Astrocyte of the hippocampus (primary cell): ENCODE results near the gene KCNA10.
"Not testable (repeated sequence)": the region's sequence is repeated elsewhere in the genome, so short reads cannot be mapped to it uniquely, and the experiment has no call there.

Source experiments
- DNase-seq: peaks from one replicate; pipeline ENCODE4 v3.0.0; 2011; ENCODE audit warnings: low read depth, low spot score

Gene KCNA10

DNA sequence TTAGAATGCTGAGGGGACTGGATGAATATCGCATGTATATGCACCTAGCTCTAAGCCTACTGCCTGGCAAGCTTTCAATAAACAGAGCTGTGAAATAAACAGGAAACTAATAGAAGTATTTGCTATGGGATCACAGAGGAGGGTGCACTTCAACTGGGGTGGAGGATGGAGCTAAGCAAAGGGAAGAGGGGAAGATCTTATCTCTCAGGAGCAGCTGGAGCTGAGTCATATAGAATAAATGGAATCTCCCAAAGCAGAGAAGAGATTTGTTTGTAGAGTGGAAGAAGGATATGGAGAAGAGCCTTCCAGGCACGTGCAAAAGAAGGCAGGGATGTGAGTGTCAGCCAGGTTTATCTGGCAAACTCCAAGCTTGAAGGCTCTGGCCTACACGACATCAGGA is 17.0 kb upstream of the KCNA10 start:
- DNase-seq, result no peak

- DNase-seq, result no peak
These were observed 14.3 kb upstream of the KCNA10 start for GRCh38 chr1:110533230-110533629.

- DNase-seq, result peak; percentile 12
These were observed 10.0 kb upstream of the KCNA10 start for GRCh38 chr1:110529011-110529410.

DNA sequence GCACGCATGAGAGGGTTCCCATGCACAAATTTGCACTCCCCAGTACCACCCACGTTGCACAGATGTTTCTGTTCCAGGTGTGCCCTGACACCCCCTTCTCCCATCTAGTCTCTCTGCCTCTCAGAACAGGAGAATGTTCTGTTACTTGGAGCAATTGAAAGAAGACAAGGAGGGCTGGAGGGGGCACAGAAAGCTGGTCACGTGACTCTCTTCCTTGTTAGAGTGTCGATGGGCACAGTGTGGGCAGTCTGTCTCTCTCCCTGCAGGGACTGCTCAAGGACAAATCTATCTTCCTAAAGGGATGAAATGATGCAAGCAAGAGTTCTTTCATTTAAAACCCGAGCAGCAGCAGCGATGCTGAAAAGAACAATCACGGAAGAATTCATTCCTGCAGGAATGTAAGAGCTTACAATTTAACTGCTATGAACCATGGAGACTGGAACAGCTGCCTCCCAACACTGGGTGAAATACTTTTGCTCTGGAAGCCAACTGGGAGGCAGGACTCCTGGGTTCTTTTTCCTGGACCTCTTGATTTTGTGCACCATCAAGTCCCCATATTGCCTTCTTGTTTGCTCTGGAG is 7.3 kb upstream of the KCNA10 start:
- DNase-seq, result no peak

- DNase-seq, result no peak
These were observed 6.2 kb upstream of the KCNA10 start for GRCh38 chr1:110525249-110525595.

DNA sequence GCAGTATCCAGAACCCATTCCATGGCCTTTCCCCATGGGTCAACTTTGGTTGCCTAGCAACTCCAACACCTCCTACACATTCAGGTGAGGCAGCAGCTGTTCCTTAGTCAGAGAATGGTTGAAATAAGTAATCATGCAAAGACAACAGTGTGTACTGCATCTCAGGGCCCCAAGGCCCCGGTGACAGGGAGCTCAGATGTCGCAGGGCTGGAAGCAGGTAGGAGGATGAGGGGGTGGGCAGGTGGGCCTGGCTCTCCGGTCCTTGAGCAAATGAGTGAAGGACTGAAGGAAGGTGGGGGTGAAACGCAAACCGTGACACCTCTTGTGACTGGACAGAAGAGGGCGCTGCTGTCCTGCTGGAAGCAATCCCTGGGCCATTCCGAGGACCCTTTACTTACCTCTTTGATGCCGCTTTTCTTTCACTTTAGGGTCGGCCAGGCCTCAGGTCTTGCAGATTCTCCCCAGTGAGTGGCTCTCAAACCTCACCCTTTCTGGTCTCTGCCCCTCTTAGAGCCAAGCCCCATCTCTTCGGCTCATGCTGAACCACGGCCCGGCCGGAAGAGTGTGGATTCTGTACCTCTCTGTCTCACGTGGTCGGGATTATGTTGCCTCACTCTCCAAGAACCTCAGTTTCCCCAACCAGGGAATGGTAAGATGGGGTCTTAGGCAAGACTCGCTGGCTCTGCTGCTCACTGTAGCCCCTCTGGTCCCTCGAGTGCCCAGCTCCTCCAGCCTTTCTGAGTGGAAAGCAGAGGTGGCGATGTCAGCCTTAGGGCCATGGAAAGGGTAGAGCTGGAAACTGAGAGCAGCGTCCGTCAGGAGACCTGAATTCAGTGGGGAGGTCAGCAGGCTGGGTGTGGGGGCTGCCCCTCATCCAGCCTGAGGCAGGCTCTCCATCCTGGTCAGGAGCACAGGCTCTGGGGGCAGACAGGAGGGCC is 5.6 kb upstream of the KCNA10 start:
- peak; percentile 59 for DNase-seq

GRCh38 chr1:110523011-110523410 is 4.0 kb upstream of the KCNA10 start:
- no peak for DNase-seq

DNA sequence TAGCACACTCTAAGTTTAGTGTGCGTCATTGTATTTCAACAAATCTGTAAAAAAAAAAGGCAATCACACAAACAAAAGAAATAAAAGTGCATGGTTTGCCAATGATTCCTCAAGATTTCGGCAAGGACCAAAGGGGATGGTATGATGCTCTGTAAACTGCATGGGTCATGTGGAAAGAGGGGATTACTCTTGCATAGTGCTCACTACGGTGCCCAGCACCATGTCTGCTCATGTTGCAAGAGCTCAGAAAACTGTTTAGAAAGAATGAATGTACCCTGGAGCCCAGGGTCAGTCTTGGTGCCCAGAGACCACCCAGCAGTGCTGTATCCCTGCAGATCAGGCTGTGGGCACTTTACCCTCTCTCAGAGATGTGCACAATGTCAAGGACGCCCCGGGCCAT is 3.6 kb upstream of the KCNA10 start:
- no peak for DNase-seq

DNA sequence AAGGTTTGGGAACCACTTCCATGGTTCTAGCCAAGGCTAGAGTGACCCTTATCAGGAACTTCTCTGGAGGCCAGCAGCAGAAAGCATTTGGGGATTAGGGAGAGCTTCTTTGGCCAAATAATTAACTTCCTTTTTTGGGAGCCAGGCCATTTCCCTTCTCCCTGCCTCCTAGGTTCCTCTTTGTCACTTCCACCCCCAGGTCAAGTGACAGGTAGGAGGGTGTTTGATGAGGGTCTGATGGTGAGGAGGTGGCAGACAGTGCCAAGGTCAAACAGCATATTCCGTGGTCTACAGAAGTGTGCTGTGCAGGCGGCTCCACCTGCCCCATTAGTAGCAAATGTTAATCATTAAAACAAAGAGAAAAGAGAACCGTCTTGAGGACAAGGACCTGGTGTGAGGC is 1.9 kb upstream of the KCNA10 start:
- DNase-seq, result no peak

DNA sequence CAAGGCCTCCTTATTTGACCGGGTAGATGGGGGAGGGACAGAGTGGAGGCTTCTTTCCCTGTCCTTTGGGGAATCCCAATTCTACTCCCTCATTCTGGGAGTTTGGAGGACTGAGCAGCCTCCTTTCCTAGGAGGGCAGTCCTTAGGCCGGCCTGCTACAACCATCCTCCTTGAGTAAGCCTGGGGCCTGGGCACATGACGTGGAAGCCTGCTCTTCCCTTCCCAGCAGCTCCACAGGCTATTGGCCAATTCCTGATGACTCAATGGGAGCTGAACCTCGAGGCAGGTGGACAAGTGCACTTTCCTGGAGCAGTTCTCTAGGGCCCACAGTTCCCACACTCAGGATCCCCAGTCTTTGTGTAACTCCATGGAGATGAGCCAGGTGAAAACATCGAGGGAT is 3.1 kb downstream of the KCNA10 start:
- DNase-seq, result no peak

GRCh38 chr1:110515041-110515440 is 3.9 kb downstream of the KCNA10 start:
- no peak for DNase-seq

DNA sequence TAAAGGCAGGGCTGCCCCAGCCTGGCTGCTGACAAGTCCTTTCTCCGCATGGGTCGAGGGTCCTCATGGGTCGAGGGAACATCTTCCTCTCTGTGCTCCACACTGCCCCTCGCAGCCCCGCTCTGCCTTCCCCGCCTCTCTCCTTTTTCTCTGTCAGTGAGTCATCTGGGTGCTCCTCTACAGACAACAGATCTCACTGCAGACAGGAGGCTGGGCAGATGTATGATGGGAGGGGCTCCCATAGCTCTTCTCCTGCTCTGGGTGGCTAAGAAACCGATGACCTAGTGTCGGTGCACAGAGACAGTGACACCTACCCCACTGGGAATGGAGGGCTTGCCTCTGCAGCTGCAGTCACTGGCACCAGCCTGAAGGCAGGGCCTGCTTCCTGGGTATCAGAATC is 5.5 kb downstream of the KCNA10 start:
- no peak for DNase-seq

- no peak for DNase-seq
These were observed 7.5 kb downstream of the KCNA10 start for GRCh38 chr1:110511436-110511835.

DNA sequence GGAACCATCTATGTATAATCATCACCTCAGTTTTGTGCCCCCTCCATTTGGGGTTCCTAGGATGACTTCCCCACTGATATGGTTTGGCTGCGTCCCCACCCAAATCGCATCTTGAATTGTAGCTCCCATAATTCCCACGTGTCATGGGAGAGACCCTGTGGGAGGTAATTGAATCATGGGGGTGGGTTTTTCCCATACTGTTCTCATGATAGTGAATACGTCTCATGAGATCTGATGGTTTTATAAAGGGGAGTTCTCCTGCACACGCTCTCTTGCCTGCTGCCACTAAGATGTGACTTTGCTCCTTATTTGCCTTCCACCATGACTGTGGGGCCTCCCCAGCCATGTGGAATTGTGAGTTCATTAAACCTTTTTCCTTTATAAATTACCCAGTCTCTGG is 8.1 kb downstream of the KCNA10 start:
- DNase-seq, result not testable (repeated sequence)

DNA sequence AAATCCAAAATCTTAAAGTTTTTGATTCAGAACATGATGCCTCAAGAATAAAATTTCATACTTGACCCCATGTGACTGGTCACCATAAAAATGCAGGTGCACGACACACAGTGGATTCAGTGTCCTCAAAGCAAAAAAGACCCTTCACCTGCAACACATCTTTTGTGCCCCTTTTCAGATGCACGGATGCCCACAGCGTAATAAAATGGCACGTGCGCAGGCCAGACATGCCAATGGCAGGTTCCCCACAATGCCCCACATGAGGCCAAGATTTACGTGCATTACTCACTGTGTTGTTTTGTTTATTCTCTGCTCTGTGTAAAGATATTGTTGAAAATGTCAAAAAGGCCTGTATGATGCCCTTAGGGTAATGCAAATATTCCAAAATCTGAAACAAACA is 9.3 kb downstream of the KCNA10 start:
- DNase-seq, result no peak

DNA sequence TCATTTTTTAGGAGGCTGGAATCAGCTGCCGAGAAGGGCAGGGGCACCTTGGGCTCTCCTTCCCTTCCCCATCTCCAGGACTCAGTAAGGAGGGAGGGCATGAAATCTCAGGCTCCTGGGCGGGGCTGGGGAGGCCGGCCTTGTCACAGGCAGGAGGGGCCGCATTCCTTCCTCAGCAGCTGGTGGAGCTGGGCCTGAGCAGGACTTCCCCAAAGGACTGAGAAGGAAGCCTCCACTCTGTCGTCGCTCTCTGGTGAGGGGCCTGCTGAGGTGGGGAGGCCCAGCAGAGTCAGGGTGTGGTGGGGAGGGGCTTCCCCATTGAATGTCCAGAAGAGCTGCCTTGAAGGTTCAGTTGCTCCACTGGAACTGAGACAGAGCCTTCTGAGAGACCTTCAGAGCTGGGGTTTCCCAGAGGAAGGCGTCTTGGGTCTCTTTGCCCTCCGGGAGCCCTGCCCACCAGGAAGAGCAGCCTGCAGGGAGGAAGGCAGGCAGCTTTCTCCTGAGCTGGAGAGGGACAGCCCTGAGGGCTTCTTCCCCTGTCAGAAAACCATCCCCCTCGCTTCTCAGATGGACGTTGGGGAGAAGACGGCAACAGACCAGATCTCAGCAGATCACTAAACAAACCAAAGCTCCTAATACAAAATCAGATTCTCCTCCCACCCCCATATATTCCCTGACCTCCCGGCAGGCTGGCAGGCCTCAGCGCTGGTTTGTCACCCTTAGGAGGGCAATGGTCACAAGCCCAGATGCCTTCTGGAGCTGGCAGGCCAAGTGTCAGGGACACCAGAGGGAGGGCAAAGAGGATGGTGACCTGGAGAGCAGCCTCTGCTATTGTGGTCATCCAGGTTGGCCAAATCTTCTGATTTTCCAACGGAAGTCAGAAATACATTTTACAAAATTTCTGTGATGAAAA is 10.7 kb downstream of the KCNA10 start:
- no peak for DNase-seq

- no peak for DNase-seq
These were observed 12.4 kb downstream of the KCNA10 start for GRCh38 chr1:110506541-110506940.

GRCh38 chr1:110505596-110505995 is 13.4 kb downstream of the KCNA10 start:
- no peak for DNase-seq

- no peak for DNase-seq
These were observed 14.7 kb downstream of the KCNA10 start for GRCh38 chr1:110504226-110504625.

- DNase-seq, result no peak
These were observed 15.5 kb downstream of the KCNA10 start for GRCh38 chr1:110503471-110503870.

GRCh38 chr1:110502402-110503151 is 16.4 kb downstream of the KCNA10 start:
- no peak for DNase-seq
